Measurements from ENCODE around the gene SZT2.

Gene SZT2

GRCh38 chr1:43366179-43366578 is 23.5 kb upstream of the SZT2 start:
- TF ChIP-seq EZH2phosphoT487 (conservative IDR thresholded peaks at IDR 0.05; ENCODE audit: low read length) (no peak), CTCF (IDR thresholded peaks at IDR 0.05; ENCODE audit: insufficient read depth, low read length, poor library complexity, severe bottlenecking) (no peak)
- peak overlapping the region; percentile 94 for H3K9ac ChIP-seq (ENCODE audit: low read length)
- H3K9me3 ChIP-seq (ENCODE audit: insufficient read depth, low read length) = no peaks in the 10 kb centered on the region
- no peaks in the 10 kb centered on the region for H3K9me2 ChIP-seq (replicated peaks; ENCODE audit: insufficient read depth, low read length)
- peak overlapping the region; percentile 84; the same call in 1 of the 2 replicates for H3K27ac ChIP-seq (ENCODE audit: low read depth, low read length)
- peak overlapping the region; percentile 86 for H3K4me2 ChIP-seq (ENCODE audit: low read depth, low read length, poor library complexity, severe bottlenecking)
- peaks cover 6% of the 10 kb centered on the region; the same call in 1 of the 2 replicates for H3K36me3 ChIP-seq (ENCODE audit: low read length)
- peak overlapping the region; percentile 98 for H3K4me3 ChIP-seq (ENCODE audit: insufficient read depth, low read length, poor library complexity, severe bottlenecking)
- no peaks in the 10 kb centered on the region for H3K27me3 ChIP-seq (ENCODE audit: low read length)
- H3K79me2 ChIP-seq (ENCODE audit: insufficient read depth, low read length) = peaks cover 28% of the 10 kb centered on the region
- no peak overlapping the region for H2AFZ ChIP-seq (ENCODE audit: low read depth, low read length, severe bottlenecking)
- H4K20me1 ChIP-seq (ENCODE audit: low read depth, low read length) = no peaks in the 10 kb centered on the region
- peaks cover 32% of the 10 kb centered on the region for H3F3A ChIP-seq (ENCODE audit: insufficient read depth)

GRCh38 chr1:43366601-43367025 is 23.1 kb upstream of the SZT2 start:
- H3K36me3 ChIP-seq (ENCODE audit: low read length) = peaks cover 5% of the 10 kb centered on the region; the same call in 1 of the 2 replicates

GRCh38 chr1:43367026-43367903 is 22.4 kb upstream of the SZT2 start:
- Histone ChIP-seq H2AFZ (ENCODE audit: low read depth, low read length, severe bottlenecking) (peak overlapping the region; percentile 42), H3K9me2 (replicated peaks; ENCODE audit: insufficient read depth, low read length) (no peaks in the 10 kb centered on the region), H3K27me3 (ENCODE audit: low read length) (no peaks in the 10 kb centered on the region), H3K36me3 (ENCODE audit: low read length) (no peaks in the 10 kb centered on the region), H4K20me1 (ENCODE audit: low read depth, low read length) (no peaks in the 10 kb centered on the region), H3F3A (ENCODE audit: insufficient read depth) (peaks cover 21% of the 10 kb centered on the region), H3K27ac (ENCODE audit: low read depth, low read length) (peak overlapping the region; percentile 84), H3K79me2 (ENCODE audit: insufficient read depth, low read length) (peaks cover 28% of the 10 kb centered on the region), H3K9ac (ENCODE audit: low read length) (peak overlapping the region; percentile 94), H3K9me3 (ENCODE audit: insufficient read depth, low read length) (no peaks in the 10 kb centered on the region), H3K4me2 (ENCODE audit: low read depth, low read length, poor library complexity, severe bottlenecking) (peak overlapping the region; percentile 86), H3K4me3 (ENCODE audit: insufficient read depth, low read length, poor library complexity, severe bottlenecking) (peak overlapping the region; percentile 98)
- no peak for TF ChIP-seq CTCF (IDR thresholded peaks at IDR 0.05; ENCODE audit: insufficient read depth, low read length, poor library complexity, severe bottlenecking)
- no peak for TF ChIP-seq EZH2phosphoT487 (conservative IDR thresholded peaks at IDR 0.05; ENCODE audit: low read length)

More at GRCh38 chr1:43366601-43367025, 23.1 kb upstream of the SZT2 start:
- Histone ChIP-seq H3K79me2 (ENCODE audit: insufficient read depth, low read length) (peaks cover 28% of the 10 kb centered on the region), H2AFZ (ENCODE audit: low read depth, low read length, severe bottlenecking) (no peak overlapping the region), H4K20me1 (ENCODE audit: low read depth, low read length) (no peaks in the 10 kb centered on the region), H3K4me2 (ENCODE audit: low read depth, low read length, poor library complexity, severe bottlenecking) (peak overlapping the region; percentile 86), H3K9me3 (ENCODE audit: insufficient read depth, low read length) (no peaks in the 10 kb centered on the region), H3K9me2 (replicated peaks; ENCODE audit: insufficient read depth, low read length) (no peaks in the 10 kb centered on the region), H3K9ac (ENCODE audit: low read length) (peak overlapping the region; percentile 94), H3F3A (ENCODE audit: insufficient read depth) (peaks cover 28% of the 10 kb centered on the region), H3K4me3 (ENCODE audit: insufficient read depth, low read length, poor library complexity, severe bottlenecking) (peak overlapping the region; percentile 98), H3K27ac (ENCODE audit: low read depth, low read length) (peak overlapping the region; percentile 84), H3K27me3 (ENCODE audit: low read length) (no peaks in the 10 kb centered on the region)
- TF ChIP-seq CTCF (IDR thresholded peaks at IDR 0.05; ENCODE audit: insufficient read depth, low read length, poor library complexity, severe bottlenecking) = no peak
- no peak for TF ChIP-seq EZH2phosphoT487 (conservative IDR thresholded peaks at IDR 0.05; ENCODE audit: low read length)

All from SU-DHL-6 (cell line).